Left ventricle myocardium inferior (tissue), 1 donor: ENCODE measurements around the gene MSH4. TPM values are rescaled to one million over a fixed set of nuclear protein-coding genes. Genes with fewer than 3 reads are reported as not detected.
"Not testable (repeated sequence)": the region's sequence is repeated elsewhere in the genome, so short reads cannot be mapped to it uniquely, and the experiment has no call there.

Source experiments
- DNase-seq: peaks from one replicate; pipeline ENCODE4 v3.0.0-alpha.2; 2020
- H3K27ac ChIP-seq: fragments of 200-600 bp; replicated peaks from 2 replicates; pipeline ENCODE4 v1.8.0; 2021
- H3K27me3 ChIP-seq: fragments of 200-600 bp; 2 replicates; pipeline ENCODE4 v1.8.0; 2021; ENCODE audit warnings: low read depth
- H3K36me3 ChIP-seq: fragments of 200-600 bp; 2 replicates; pipeline ENCODE4 v1.8.0; 2021
- H3K4me1 ChIP-seq: fragments of 200-600 bp; 2 replicates; pipeline ENCODE4 v1.8.0; 2021
- H3K4me3 ChIP-seq: fragments of 200-600 bp; 2 replicates; pipeline ENCODE4 v1.8.0; 2021; ENCODE audit warnings: mild to moderate bottlenecking, moderate library complexity
- H3K9me3 ChIP-seq: fragments of 200-600 bp; replicated peaks from 2 replicates; pipeline ENCODE4 v1.8.0; 2021
- CTCF ChIP-seq: fragments of 200-600 bp; IDR thresholded peaks from 2 replicates; pipeline ENCODE4 v1.8.0; 2021; ENCODE audit warnings: antibody characterized with exemption, mild to moderate bottlenecking, borderline replicate concordance
- intact Hi-C: fragments of 100-400 bp; cut with micrococcal nuclease; formaldehyde crosslinking; loops from one replicate; pipeline ENCODE4 v1.11.0; 2022
- long read RNA-seq: library from polyadenylated mRNA; unstranded; transcript quantifications from one replicate; pipeline ENCODE4 v2.0.0, GENCODE V29; 2021
- total RNA-seq: library from RNA; stranded (reverse); fragmentation: NEBNext Ultra II Directional; extraction: Animal tissue kit (Norgen Biotek cat#: 25700); gene quantifications from one replicate; pipeline ENCODE4 v1.2.1, GENCODE V29; 2021
- donor health status: DM: no; HTN: yes; CAD: no; lungs with severe emphysema.

MSH4 gene
- total RNA-seq, result 0.25 TPM
- long read RNA-seq, result 0 reads

GRCh38 chr1:75796376-75797272, at the start of gene MSH4:
MSH4 (plus strand) TSS chr1:75796882; CDS start chr1:75796986, 104 bp downstream.
- no peak within 1 kb of the TSS for H3K27ac ChIP-seq
- TF ChIP-seq CTCF, result no peak
- no peak for DNase-seq
- H3K4me3 ChIP-seq, result no peak within 1 kb of the TSS
- H3K9me3 ChIP-seq, result no peaks in the 10 kb centered on the region
- H3K36me3 ChIP-seq, result peaks cover 70% of the 10 kb centered on the region
- H3K4me1 ChIP-seq, result peaks cover 7% of the 10 kb centered on the region
- intact Hi-C loops, result no loop called here
- H3K27me3 ChIP-seq, result no peaks in the 10 kb centered on the region

- H3K27ac ChIP-seq, H3K4me3 ChIP-seq, H3K27me3 ChIP-seq, DNase-seq, H3K9me3 ChIP-seq, intact Hi-C loops, H3K4me1 ChIP-seq: not testable (repeated sequence)
- peaks cover 66% of the 10 kb centered on the region for H3K36me3 ChIP-seq
Observed at GRCh38 chr1:75757210-75757609, 39.5 kb upstream of the MSH4 start.

GRCh38 chr1:75758543-75758942, 38.1 kb upstream of the MSH4 start:
- H3K4me3 ChIP-seq, H3K9me3 ChIP-seq, H3K27ac ChIP-seq, intact Hi-C loops, H3K27me3 ChIP-seq, H3K4me1 ChIP-seq, DNase-seq: not testable (repeated sequence)
- H3K36me3 ChIP-seq, result peaks cover 60% of the 10 kb centered on the region

GRCh38 chr1:75764057-75764655, 32.5 kb upstream of the MSH4 start:
- no peak for DNase-seq
- TF ChIP-seq CTCF, result no peak
- no peak overlapping the region for H3K4me3 ChIP-seq
- no peaks in the 10 kb centered on the region for H3K9me3 ChIP-seq
- H3K27me3 ChIP-seq, result no peaks in the 10 kb centered on the region
- no peak overlapping the region for H3K27ac ChIP-seq
- intact Hi-C loops, result no loop called here
- H3K4me1 ChIP-seq, result no peaks in the 10 kb centered on the region
- H3K36me3 ChIP-seq, result peaks cover 24% of the 10 kb centered on the region

GRCh38 chr1:75765697-75766355, 30.9 kb upstream of the MSH4 start:
- no peak for TF ChIP-seq CTCF
- Histone ChIP-seq H3K27me3 (no peaks in the 10 kb centered on the region), H3K27ac (no peak overlapping the region), H3K4me3 (no peak overlapping the region), H3K9me3 (no peaks in the 10 kb centered on the region), H3K4me1 (no peaks in the 10 kb centered on the region), H3K36me3 (peaks cover 22% of the 10 kb centered on the region)
- intact Hi-C loops, result no loop called here
- no peak for DNase-seq

GRCh38 chr1:75768016-75768415, 28.7 kb upstream of the MSH4 start:
- Histone ChIP-seq H3K4me3 (no peak overlapping the region), H3K27me3 (no peaks in the 10 kb centered on the region), H3K36me3 (peaks cover 11% of the 10 kb centered on the region), H3K27ac (no peak overlapping the region), H3K4me1 (no peaks in the 10 kb centered on the region), H3K9me3 (no peaks in the 10 kb centered on the region)
- intact Hi-C loops, result no loop called here
- DNase-seq, result no peak
- TF ChIP-seq CTCF, result no peak
